ENCODE measurements around the gene MBOAT1. TPM values are rescaled to one million over a fixed set of nuclear protein-coding genes. Genes with fewer than 3 reads are reported as not detected.
"Not testable (repeated sequence)": the region's sequence is repeated elsewhere in the genome, so short reads cannot be mapped to it uniquely, and the experiment has no call there.

Gene MBOAT1
- total RNA-seq, 1 donor from 2014 or later: 1.1 TPM

DNA sequence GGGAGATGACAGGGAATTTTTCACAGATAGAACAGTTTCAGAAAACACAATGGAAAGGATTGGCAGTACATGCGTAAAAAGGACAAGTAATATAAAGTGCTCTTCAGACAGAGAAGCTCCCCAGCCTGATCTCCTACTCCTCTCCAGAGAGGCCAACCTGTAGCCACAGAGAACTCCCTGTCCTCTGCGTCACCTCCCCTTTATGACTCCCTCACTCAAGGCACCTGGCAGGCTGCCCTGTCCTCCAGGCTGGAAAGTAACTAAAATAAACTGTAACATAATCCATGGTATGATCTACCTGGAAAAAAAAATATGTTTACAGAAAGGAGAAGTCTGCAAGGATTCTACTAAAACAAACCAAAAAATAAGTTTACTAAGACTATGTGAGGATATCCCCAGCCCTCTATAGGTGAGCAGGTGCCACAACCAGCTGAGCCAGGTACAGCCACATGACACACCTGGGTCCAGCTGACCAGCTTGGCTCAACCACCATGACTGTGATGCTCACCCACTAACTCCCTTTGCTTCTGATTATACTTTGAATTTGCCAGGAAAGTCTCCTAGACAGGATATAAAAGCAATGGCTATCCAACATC is 29.2 kb downstream of the MBOAT1 start:
- no peak overlapping the region for H3K4me3 Mint-ChIP-seq (ENCODE audit: unreplicated experiment)

GRCh38 chr6:20182069-20182468 is 30.2 kb downstream of the MBOAT1 start:
- no peak for TF ChIP-seq CTCF (IDR thresholded peaks at IDR 0.05)
- no peak overlapping the region for H3K4me3 Mint-ChIP-seq (ENCODE audit: unreplicated experiment)
- no peaks in the 10 kb centered on the region for H3K9me3 Mint-ChIP-seq (ENCODE audit: low read depth)
- H3K36me3 Mint-ChIP-seq (ENCODE audit: low read depth): no peaks in the 10 kb centered on the region
- no peaks in the 10 kb centered on the region for H3K27me3 Mint-ChIP-seq (ENCODE audit: low read depth)
- H3K27ac Mint-ChIP-seq (ENCODE audit: unreplicated experiment): no peak overlapping the region
- H3K4me1 Mint-ChIP-seq (ENCODE audit: low read depth): peaks cover 14% of the 10 kb centered on the region
- DNase-seq (ENCODE audit: low spot score): no peak

More for the DNA sequence above, 29.2 kb downstream of the MBOAT1 start:
- no peak for DNase-seq (ENCODE audit: low spot score)
- Mint-ChIP-seq H3K36me3 (ENCODE audit: low read depth) (no peaks in the 10 kb centered on the region), H3K9me3 (ENCODE audit: low read depth) (peaks cover 4% of the 10 kb centered on the region), H3K4me1 (ENCODE audit: low read depth) (peaks cover 20% of the 10 kb centered on the region), H3K27ac (ENCODE audit: unreplicated experiment) (no peak overlapping the region), H3K27me3 (ENCODE audit: low read depth) (no peaks in the 10 kb centered on the region)
- no peak for TF ChIP-seq CTCF (IDR thresholded peaks at IDR 0.05)

DNA sequence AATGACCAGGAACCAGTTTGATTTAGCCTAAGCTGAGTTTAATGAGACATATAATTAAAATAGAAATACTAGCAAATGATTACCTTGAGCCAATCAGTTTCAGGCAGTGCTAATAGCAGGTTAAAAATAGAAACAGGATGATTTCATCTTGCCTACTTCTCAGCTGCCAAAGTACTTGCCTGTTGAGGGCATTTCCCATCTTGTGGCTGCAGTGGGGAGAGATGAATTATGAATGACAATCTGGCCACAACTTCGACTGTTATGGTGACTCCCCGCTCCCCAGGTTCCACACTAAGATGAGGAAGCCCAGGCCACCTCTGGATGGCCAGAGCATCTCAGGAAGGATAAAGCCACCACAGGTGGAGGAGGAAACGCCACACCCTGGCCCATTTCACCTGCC is 31.3 kb downstream of the MBOAT1 start:
- Mint-ChIP-seq H3K36me3 (ENCODE audit: low read depth) (no peaks in the 10 kb centered on the region), H3K4me1 (ENCODE audit: low read depth) (peaks cover 5% of the 10 kb centered on the region), H3K27me3 (ENCODE audit: low read depth) (no peaks in the 10 kb centered on the region), H3K4me3 (ENCODE audit: unreplicated experiment) (no peak overlapping the region), H3K9me3 (ENCODE audit: low read depth) (no peaks in the 10 kb centered on the region), H3K27ac (ENCODE audit: unreplicated experiment) (no peak overlapping the region)
- no peak for DNase-seq (ENCODE audit: low spot score)
- no peak for TF ChIP-seq CTCF (IDR thresholded peaks at IDR 0.05)

GRCh38 chr6:20179287-20180045 is 32.8 kb downstream of the MBOAT1 start:
- H3K4me1 Mint-ChIP-seq (ENCODE audit: low read depth); H3K36me3 Mint-ChIP-seq (ENCODE audit: low read depth); H3K27me3 Mint-ChIP-seq (ENCODE audit: low read depth); H3K4me3 Mint-ChIP-seq (ENCODE audit: unreplicated experiment); H3K9me3 Mint-ChIP-seq (ENCODE audit: low read depth); H3K27ac Mint-ChIP-seq (ENCODE audit: unreplicated experiment); DNase-seq (ENCODE audit: low spot score): not testable (repeated sequence)

DNA sequence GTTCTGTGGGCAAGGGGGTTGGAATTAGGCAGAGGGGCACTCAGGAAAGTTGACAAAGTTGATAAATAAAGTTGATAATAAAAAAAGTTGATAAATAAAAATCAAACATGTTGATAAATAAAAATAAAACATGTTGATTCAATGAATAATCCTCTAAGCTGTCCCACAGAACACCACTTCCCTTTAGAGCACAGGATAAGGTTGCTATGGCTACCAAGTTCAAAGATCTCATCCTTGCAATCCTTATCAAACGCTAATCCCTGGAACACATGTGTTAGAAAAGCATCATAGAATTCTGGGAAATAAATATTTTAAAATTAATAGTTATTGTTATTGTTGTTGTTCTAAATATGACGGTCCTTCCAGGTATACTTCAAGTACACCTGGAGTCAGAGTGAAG is 33.9 kb downstream of the MBOAT1 start:
- Mint-ChIP-seq H3K4me3 (ENCODE audit: unreplicated experiment) (no peak overlapping the region), H3K27ac (ENCODE audit: unreplicated experiment) (no peak overlapping the region), H3K36me3 (ENCODE audit: low read depth) (no peaks in the 10 kb centered on the region), H3K27me3 (ENCODE audit: low read depth) (no peaks in the 10 kb centered on the region), H3K9me3 (ENCODE audit: low read depth) (no peaks in the 10 kb centered on the region), H3K4me1 (ENCODE audit: low read depth) (peaks cover 5% of the 10 kb centered on the region)
- no peak for DNase-seq (ENCODE audit: low spot score)
- no peak for TF ChIP-seq CTCF (IDR thresholded peaks at IDR 0.05)
